GM12878 (cell line): ENCODE results near the gene ATP1B1. TPM values are rescaled to one million over a fixed set of nuclear protein-coding genes. Genes with fewer than 3 reads are reported as not detected.
A peak's percentile ranks its signal among the peaks of the same experiment; 100 is the strongest.

Experiments used
- BHLHE40 ChIP-seq, 2 experiments: fragments of 450-650 bp in 1 of 2; IDR thresholded peaks; 2 replicates each; pipeline ENCODE4 v1.6.1; 2011 to 2017; ENCODE audit warnings: low read depth in 2 of 2, borderline replicate concordance in 1 of 2, improper control_type of control experiment in 1 of 2, low read length in 1 of 2, mild to moderate bottlenecking in 1 of 2
- BMI1 ChIP-seq: fragments of 450-650 bp; IDR thresholded peaks from 2 replicates; pipeline ENCODE4 v1.6.1; 2016; ENCODE audit warnings: mild to moderate bottlenecking, moderate library complexity, borderline replicate concordance
- CHD2 ChIP-seq: IDR thresholded peaks from 2 replicates; pipeline ENCODE4 v1.6.1; 2011; ENCODE audit warnings: low read depth, low read length, improper control_type of control experiment, borderline replicate concordance
- CREB1 ChIP-seq: IDR thresholded peaks from 2 replicates; pipeline ENCODE4 v1.6.1; 2012; ENCODE audit warnings: low read depth, mild to moderate bottlenecking, inconsistent platforms
- DPF2 ChIP-seq: fragments of 450-650 bp; IDR thresholded peaks from 2 replicates; pipeline ENCODE4 v1.6.1; 2017; ENCODE audit warnings: mild to moderate bottlenecking
- EGR1 ChIP-seq, 2 experiments: IDR thresholded peaks; 1 replicate in 1 of 2; 2 replicates in 1 of 2; pipeline ENCODE4 v1.6.1; 2011 to 2012; ENCODE audit warnings: low read depth in 2 of 2, low read length in 2 of 2, borderline replicate concordance in 1 of 2, mild to moderate bottlenecking in 1 of 2, moderate library complexity in 1 of 2
- ESRRA ChIP-seq: IDR thresholded peaks from 2 replicates; pipeline ENCODE4 v1.6.1; 2012; ENCODE audit warnings: mild to moderate bottlenecking, low read length, improper control_type of control experiment
- FOS ChIP-seq: IDR thresholded peaks from 3 replicates; pipeline ENCODE4 v1.6.1; 2011; ENCODE audit warnings: borderline replicate concordance; ENCODE audit not compliant: insufficient read length; ENCODE audit errors: extremely low read depth
- GABPA ChIP-seq: IDR thresholded peaks from 2 replicates; pipeline ENCODE4 v1.6.1; 2014; ENCODE audit warnings: antibody characterized with exemption, low read depth, mild to moderate bottlenecking, inconsistent platforms
- HDGF ChIP-seq: fragments of 450-650 bp; IDR thresholded peaks from 2 replicates; pipeline ENCODE4 v1.6.1; 2016; ENCODE audit warnings: antibody characterized with exemption
- IKZF1 ChIP-seq: fragments of 450-650 bp; conservative IDR thresholded peaks from 2 replicates; pipeline ENCODE4 v1.6.1; 2017; ENCODE audit warnings: antibody characterized with exemption, mild to moderate bottlenecking
- IKZF2 ChIP-seq, 2 experiments: fragments of 450-650 bp; IDR thresholded peaks; 2 replicates each; pipeline ENCODE4 v1.6.1; 2017; ENCODE audit warnings: mild to moderate bottlenecking in 2 of 2, moderate library complexity in 2 of 2
- KLF5 ChIP-seq: fragments of 450-650 bp; IDR thresholded peaks from 2 replicates; pipeline ENCODE4 v1.6.1; 2014; ENCODE audit warnings: mild to moderate bottlenecking; ENCODE audit not compliant: partially characterized antibody
- MEF2A ChIP-seq: IDR thresholded peaks from 2 replicates; pipeline ENCODE4 v1.6.1; 2011; ENCODE audit warnings: low read depth, mild to moderate bottlenecking, low read length, moderate library complexity; ENCODE audit not compliant: insufficient read depth
- MXI1 ChIP-seq: fragments of 150-350 bp; IDR thresholded peaks from 2 replicates; pipeline ENCODE4 v1.6.1; 2011; ENCODE audit warnings: low read depth, mild to moderate bottlenecking, inconsistent platforms, low read length, improper control_type of control experiment
- NBN ChIP-seq: fragments of 450-650 bp; IDR thresholded peaks from 2 replicates; pipeline ENCODE4 v1.6.1; 2016
- POLR2AphosphoS5 ChIP-seq: IDR thresholded peaks from 2 replicates; pipeline ENCODE4 v1.6.1; 2011; ENCODE audit warnings: mild to moderate bottlenecking, low read length, inconsistent platforms
- RAD21 ChIP-seq: IDR thresholded peaks from 2 replicates; pipeline ENCODE4 v1.6.1; 2011; ENCODE audit warnings: mild to moderate bottlenecking, low read depth, low read length, moderate library complexity; ENCODE audit not compliant: insufficient read depth
- RUNX3 ChIP-seq: IDR thresholded peaks from 2 replicates; pipeline ENCODE4 v1.6.1; 2012; ENCODE audit warnings: low read length, inconsistent platforms
- SPI1 ChIP-seq: IDR thresholded peaks from 2 replicates; pipeline ENCODE4 v1.6.1; 2011; ENCODE audit warnings: low read depth, mild to moderate bottlenecking, low read length, moderate library complexity, borderline replicate concordance; ENCODE audit not compliant: insufficient read depth
- SUZ12 ChIP-seq: fragments of 200-600 bp; sonication (generic); IDR thresholded peaks from one replicate; pipeline ENCODE4 v1.6.1; 2018; ENCODE audit warnings: antibody characterized with exemption, mild to moderate bottlenecking; ENCODE audit not compliant: unreplicated experiment
- USF1 ChIP-seq: IDR thresholded peaks from 2 replicates; pipeline ENCODE4 v1.6.1; 2011; ENCODE audit warnings: borderline replicate concordance, low read depth, mild to moderate bottlenecking, moderate library complexity, mixed read lengths, low read length; ENCODE audit not compliant: insufficient read depth; ENCODE audit errors: extremely low read length
- ZSCAN29 ChIP-seq: fragments of 450-650 bp; IDR thresholded peaks from 2 replicates; pipeline ENCODE4 v1.6.1; 2017; ENCODE audit warnings: mild to moderate bottlenecking, moderate library complexity
- ZZZ3 ChIP-seq: IDR thresholded peaks from 2 replicates; pipeline ENCODE4 v1.6.1; 2011; ENCODE audit warnings: low read depth; ENCODE audit not compliant: control insufficient read depth, insufficient read length
- polyA plus RNA-seq, 11 experiments: library from polyadenylated mRNA; depleted of rRNA in 4 of 11; unstranded in 6 of 11; stranded (reverse) in 5 of 11; fragments of >200 nt; fragmentation: Nextera tagmentation in 4 of 11; fragmentation: Illumina TruSeq in 1 of 11; extraction: Ambion mirVana in 4 of 11; extraction: Trizol in 1 of 11; gene quantifications; 1 replicate in 1 of 11; 2 replicates in 10 of 11; pipeline versions ENCODE4 v1.2.1 to v1.2.3, GENCODE V29; 2011 to 2016; ENCODE audit warnings: inconsistent platforms in 2 of 11, missing spikeins in 2 of 11, low read depth in 1 of 11
- total RNA-seq, 4 experiments: library from RNA; depleted of rRNA in 3 of 4; stranded (reverse); fragments of >200 nt in 3 of 4; fragmentation: Illumina TruSeq in 1 of 4; extraction: Trizol in 1 of 4; gene quantifications; 2 replicates each; pipeline versions ENCODE4 v1.2.1 to v1.2.3, GENCODE V29; 2013 to 2021
- TF ChIP-seq, protein P1 (sequence below): IDR thresholded peaks from 2 replicates; pipeline ENCODE4 v1.6.1; 2012; ENCODE audit warnings: mild to moderate bottlenecking, low read depth, low read length
- TF ChIP-seq, protein P2 (sequence below): fragments of 450-650 bp; IDR thresholded peaks from 2 replicates; pipeline ENCODE4 v1.6.1; 2014; ENCODE audit warnings: mild to moderate bottlenecking

The ATP1B1 gene
- total and polyA plus RNA-seq, 10 of the 15 experiments (the other 5 are each of a cell fraction or from before 2014, with no cell fraction given) = 0.84 to 14.0 (median 1.4) TPM

GRCh38 chr1:169098380-169098779 lies 8.1 kb upstream of the ATP1B1 start (continued):
- TF ChIP-seq ESRRA (no peak), MXI1 (no peak), FOS (no peak), RUNX3 (no peak), CHD2 (no peak), BMI1 (no peak), USF1 (no peak), POLR2AphosphoS5 (no peak), KLF5 (no peak), DPF2 (0 out of 2 replicates have a peak, but pooled peaks have one; percentile 40), SUZ12 (no peak), NBN (no peak), GABPA (no peak), ZSCAN29 (no peak), CREB1 (no peak), EGR1 (IDR thresholded peaks at IDR 0.05; ENCODE audit: borderline replicate concordance in 1 of 2, low read depth in 2 of 2, low read length in 2 of 2) (no peak), IKZF1 (peak; percentile 67), HDGF (no peak), SPI1 (peak; percentile 86), BHLHE40 (IDR thresholded peaks at IDR 0.05; ENCODE audit: borderline replicate concordance in 1 of 2, low read depth in 2 of 2, low read length in 1 of 2) (peak in 1 of 2 experiments; percentile 65; a peak in 2 of 4 replicates), RAD21 (no peak), MEF2A (no peak), IKZF2 (IDR thresholded peaks at IDR 0.05) (peak; percentile 47 to 57; a peak in 2 of 4 replicates), ZZZ3 (no peak)
- TF ChIP-seq, protein P1, sequence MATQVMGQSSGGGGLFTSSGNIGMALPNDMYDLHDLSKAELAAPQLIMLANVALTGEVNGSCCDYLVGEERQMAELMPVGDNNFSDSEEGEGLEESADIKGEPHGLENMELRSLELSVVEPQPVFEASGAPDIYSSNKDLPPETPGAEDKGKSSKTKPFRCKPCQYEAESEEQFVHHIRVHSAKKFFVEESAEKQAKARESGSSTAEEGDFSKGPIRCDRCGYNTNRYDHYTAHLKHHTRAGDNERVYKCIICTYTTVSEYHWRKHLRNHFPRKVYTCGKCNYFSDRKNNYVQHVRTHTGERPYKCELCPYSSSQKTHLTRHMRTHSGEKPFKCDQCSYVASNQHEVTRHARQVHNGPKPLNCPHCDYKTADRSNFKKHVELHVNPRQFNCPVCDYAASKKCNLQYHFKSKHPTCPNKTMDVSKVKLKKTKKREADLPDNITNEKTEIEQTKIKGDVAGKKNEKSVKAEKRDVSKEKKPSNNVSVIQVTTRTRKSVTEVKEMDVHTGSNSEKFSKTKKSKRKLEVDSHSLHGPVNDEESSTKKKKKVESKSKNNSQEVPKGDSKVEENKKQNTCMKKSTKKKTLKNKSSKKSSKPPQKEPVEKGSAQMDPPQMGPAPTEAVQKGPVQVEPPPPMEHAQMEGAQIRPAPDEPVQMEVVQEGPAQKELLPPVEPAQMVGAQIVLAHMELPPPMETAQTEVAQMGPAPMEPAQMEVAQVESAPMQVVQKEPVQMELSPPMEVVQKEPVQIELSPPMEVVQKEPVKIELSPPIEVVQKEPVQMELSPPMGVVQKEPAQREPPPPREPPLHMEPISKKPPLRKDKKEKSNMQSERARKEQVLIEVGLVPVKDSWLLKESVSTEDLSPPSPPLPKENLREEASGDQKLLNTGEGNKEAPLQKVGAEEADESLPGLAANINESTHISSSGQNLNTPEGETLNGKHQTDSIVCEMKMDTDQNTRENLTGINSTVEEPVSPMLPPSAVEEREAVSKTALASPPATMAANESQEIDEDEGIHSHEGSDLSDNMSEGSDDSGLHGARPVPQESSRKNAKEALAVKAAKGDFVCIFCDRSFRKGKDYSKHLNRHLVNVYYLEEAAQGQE = no peak
- TF ChIP-seq, protein P2, sequence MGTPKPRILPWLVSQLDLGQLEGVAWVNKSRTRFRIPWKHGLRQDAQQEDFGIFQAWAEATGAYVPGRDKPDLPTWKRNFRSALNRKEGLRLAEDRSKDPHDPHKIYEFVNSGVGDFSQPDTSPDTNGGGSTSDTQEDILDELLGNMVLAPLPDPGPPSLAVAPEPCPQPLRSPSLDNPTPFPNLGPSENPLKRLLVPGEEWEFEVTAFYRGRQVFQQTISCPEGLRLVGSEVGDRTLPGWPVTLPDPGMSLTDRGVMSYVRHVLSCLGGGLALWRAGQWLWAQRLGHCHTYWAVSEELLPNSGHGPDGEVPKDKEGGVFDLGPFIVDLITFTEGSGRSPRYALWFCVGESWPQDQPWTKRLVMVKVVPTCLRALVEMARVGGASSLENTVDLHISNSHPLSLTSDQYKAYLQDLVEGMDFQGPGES = no peak
